GM19468 (cell line): Measurements from ENCODE around the gene DPH3.

ENCODE experiments used
- ATAC-seq: cut with Tn5 transposase; IDR thresholded peaks from one replicate; pipeline ENCODE4 v1.9.1; 2021; ENCODE audit warnings: mild to moderate bottlenecking, moderate library complexity, moderate number of reproducible peaks; ENCODE audit not compliant: unreplicated experiment; ENCODE audit errors: extremely low read depth

The DPH3 gene

DNA sequence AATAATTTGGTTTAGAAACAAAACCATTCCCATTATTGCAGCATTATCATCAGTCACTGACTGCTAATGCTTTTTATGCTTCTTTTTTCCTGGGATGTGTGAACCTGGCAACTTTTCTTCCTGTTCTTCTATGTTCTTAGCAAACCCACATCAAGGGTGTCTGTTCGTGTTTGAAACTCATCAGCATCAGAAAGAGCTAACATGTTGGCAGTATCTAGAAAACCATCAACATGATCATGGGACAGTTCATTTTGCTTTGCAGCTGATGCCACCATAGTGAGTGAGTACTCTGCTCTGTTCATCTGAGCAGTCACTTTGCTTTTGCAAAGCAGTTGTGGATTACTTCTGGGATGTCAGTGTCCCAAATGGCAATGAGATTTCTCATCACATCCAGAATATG is 5.9 kb downstream of the DPH3 start:
- no peak for ATAC-seq

DNA sequence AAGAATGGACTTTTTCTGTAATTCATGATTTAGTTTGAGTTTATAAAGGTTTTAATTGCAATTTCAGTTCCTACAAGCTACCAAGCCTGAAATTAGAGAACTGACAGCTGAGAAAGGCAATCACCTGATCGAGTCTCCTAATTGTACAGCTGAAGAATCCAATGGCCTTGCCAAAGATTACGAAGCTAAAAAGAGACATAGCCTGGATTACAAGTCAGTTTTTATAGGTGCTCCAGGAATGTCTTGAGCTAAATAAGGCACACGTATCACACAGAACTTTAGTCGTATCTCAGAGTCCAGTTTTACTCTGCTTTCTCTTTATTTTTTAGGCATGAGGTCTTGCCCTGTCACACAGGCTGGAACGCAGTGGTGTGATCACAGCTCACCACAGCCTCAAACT is 6.6 kb downstream of the DPH3 start:
- no peak for ATAC-seq

DNA sequence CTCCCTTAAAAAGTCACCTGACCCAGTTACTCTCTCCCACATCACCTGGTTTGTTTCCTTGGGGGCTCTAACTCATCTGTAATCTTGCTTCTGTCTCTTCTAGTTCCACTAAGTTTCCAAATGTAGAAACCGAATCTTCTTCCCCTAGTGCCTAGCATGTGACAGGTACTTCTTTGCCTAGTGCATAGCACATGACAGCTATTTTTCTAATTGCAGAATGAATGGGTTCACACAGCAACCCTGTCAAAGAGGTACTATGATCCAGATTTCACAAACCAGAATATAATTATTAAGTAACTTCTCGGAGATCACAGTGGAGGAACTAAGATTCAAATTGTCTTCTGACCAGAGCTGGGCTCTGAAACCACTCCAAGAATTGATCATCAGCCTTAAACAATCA is 7.4 kb downstream of the DPH3 start:
- ATAC-seq = no peak

DNA sequence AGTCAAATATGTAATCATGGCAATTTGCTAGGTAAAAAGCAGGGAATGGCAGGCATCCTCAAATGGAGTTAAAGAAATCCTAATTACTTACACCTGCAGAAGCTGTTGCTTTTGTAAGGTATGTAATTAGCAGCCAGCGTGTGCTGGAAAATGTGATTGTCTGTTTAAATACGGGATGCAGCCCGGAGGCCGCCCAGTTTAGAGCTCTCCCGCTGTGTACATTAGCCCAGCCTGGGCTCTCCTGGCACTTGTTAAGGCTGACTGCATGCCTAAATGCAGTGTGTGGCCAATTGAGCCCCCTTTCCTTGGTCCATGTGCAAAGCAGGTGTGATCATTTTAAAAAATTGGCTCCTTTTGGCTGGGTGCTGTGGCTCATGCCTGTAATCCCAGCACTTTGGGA is 9.0 kb downstream of the DPH3 start:
- ATAC-seq = no peak

DNA sequence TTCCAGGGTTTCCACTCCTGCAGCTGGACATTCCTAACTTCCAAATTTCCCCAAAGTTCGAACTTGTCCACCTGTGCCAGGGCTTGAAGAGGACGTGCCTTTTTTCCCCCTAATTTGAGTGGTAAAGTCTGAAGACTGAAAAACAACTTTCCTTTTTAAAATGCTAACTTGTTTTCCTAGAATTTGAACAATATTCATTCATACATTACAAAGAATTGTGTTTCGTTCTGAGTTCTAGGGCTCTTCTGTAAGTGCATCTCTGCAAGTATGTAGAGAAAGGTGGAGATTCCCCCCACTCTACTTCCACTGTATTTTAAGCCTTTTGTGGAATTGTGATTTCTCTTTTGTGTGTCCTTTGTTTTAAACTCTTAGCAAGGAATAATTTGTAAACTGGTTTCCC is 9.4 kb downstream of the DPH3 start:
- ATAC-seq = no peak

DNA sequence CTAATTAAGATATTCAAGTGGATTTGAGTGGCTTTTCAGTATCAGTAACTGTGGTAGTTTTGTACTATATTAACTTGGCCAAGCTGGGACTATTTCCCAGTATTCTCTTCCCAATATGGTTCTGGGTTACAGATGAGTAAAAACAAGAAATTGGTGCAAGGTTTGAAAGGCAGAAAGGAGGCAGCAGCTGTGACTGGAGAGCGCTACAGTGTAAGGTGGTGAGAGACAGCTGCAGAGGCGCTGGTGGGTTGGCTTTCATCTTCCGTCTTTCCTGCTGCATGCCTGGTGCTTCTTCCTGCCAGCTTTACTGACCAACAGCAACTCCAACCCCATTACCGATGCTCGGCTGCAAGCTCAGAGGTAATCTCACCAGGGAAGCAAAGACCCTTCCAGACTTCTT is 9.8 kb downstream of the DPH3 start:
- no peak for ATAC-seq

DNA sequence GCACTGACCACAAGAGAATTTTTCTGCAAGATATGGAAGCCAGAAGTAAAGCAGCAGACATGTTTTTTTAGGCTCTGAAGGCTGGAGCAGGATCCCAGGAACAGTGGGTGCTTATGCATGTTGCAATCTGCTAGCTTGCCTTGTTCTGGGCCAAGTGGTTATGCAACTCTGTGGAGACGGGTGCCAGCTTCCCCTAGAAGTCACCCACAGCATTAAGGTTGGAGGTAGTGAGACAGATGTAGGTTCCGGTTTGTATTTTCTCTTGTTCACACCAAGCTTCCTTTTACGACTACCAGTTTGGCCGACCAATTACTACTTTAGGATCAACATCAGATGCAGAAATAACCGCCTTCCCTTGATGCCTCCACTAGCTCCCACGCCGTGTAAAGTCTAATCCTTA is 11.1 kb downstream of the DPH3 start:
- ATAC-seq = no peak

DNA sequence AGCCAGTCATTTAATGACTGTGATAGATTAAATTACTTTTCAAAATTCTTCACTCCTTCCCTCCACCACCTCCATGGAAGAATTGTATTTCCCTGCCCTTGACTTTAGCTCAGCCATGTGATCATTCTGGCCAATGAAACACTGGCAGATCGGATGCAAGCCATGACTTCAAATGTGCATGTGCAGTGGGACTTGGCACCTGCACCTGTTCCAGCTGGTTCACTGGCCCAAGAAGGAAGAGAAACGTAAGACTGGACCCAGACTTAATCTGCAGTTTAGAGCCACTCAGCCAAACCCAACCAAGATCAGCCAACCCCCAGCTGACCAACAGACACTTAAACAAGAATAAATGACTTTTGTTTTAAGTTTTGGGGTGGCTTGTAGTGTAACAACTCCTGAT is 11.8 kb downstream of the DPH3 start:
- no peak for ATAC-seq

DNA sequence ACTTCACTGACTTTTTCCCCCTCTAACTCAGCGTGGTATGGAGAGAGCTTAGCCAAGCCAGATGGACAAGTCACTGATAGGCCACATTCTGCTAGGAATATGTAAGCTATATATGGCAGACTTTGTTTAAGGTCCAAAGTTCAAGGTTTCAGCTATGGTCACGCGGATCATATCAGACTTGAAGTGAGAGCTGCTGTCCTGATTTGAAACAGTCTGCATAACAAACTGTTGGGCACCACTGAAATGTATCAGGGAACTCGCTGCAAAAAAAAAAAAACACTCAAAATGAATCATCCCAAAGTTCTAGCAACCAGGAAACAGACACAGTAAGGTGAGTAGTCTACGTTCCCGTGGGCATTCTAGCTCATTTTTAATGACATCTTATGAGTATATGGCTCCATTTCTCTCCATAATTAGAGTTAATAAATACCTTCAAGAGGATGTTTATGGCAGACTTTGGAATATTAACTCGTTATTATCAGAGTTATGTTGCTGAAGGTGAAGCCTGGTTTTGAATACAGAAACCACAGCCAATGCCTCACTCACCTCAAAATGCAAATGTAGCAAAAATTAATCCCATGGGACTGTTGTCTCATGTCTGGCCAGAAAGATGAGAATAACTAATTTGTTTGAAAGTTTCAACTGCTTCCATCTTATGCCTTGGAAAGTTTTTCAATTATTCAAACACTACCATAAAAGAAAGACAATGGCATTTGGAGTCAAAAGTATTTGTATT is 12.3 kb downstream of the DPH3 start:
- no peak for ATAC-seq

DNA sequence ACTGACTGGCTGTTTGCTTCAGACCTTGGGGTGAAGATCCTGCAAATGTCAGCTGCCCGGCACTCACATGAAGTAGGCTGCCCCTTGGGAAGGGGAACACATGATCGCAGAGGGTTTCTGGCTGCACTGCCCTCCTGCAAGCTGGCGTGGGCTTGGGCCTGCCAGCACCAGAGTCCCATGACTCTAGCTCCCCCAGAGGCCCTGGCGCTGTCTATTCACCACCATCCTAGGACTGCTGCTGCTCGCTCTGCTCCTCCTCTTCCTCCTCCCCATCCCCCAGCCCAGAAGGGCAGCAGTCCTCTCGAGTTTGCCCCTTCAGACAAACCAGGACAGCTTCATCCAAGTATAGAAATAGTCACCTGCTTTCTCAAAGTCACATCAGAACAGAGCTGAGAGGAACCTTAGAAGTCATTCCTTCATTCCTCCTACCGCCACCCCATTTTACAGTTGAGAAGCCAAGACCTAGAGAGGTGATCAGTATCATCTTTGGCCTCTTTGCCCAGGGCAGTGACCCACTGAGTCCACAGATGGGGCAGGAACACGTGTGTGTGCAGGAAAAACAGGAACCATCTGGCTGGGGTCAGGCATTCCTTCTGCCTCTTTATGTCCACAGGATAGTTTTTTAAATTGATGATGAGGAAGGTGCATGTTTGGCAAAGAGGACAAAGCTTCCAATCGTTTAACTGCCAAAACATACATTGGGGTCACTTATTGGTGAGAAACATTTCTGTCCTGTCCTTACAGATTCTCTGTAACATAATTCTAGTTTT is 13.2 kb downstream of the DPH3 start:
- no peak for ATAC-seq

DNA sequence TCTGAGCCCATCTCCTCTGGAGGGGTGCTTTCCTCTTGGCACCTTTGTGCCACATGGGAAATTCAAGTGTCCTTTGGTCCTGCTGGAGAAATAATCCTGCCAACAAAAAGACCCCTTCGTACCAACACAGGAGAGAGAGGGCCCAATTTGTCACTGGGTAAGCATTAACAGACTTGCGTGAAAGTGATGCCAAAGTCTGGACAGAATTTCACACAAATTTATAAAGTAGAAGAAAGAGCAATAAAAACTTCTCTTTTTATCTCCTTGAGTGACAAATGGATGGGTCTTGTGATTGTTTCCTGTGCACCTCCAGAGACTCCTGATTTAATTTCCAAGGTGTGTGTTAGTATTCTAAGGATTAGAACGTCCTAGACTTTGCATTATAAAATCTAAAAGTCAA is 14.9 kb downstream of the DPH3 start:
- no peak for ATAC-seq

DNA sequence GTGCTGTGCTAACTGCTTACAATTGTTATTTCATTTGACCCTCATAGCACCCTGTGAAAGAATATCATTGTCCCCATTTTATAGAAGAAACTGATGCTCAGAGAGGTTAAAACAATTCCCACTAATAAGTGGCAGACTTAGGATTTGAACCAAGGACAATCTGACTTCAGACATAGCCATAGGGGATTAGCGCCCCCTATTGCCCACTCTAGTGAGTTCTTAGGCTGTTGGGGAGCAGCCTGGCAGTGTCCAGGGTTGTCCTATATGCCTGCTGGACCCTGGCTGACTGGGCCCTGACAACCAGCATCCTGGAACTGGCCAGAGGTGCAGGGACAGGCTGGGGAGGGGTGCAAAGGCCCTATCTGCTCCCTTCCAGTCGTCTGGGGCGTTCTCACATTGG is 15.4 kb downstream of the DPH3 start:
- no peak for ATAC-seq

DNA sequence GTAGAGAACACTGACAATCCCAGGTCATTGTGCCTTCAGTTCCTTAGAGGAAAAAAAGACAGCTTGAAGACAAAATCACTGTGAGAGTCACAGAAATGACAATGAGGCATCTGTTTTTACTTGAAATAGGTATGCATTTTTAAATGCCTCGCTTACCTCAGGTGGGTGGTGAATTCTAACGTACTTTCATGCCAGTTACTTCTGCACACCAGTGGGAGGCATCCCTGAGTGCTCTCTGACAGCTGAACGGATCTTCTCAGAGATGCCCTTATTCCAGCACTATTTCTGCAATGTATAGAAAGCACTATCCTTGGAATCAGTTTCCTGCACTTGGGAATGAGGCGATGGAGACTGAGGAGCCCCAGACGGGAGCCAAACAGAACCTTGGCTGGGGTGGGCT is 16.2 kb downstream of the DPH3 start:
- ATAC-seq = no peak

DNA sequence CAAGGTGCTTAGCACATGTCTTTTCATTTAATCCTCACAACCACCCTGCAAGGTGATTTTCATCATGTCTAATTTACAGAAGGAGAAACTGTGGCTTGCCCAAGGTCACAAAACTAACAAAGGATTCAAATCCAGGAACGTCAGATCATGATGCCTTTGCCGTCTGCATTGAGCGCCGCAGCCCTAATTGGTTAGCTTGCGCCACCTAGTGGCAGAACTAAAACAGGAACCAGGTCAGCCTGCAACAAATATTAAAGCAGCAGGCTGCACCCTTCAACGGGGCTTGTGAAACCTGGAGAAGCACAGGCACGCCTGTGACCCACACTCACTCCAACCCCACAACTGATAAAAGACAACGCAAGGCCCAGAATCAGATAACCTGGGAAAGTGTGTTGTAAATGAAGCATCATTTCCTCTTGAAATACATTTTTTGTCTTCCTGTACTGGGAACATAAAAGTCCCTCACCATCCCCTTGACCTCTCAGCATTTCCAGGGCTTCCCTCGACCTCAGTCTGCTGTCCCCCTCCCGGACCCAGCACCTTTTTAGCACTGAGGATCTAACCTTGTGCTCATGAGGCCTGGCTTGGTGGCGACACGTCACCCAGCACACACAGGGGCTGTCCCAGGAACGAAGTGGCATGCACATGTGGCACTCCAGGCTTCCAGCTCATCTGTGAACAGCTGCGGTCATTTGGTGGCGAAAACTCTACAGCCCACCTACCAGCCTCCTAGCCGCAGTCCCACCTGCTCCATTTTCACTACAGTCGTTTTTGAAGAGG is 17.3 kb downstream of the DPH3 start:
- ATAC-seq = peak; percentile 76

DNA sequence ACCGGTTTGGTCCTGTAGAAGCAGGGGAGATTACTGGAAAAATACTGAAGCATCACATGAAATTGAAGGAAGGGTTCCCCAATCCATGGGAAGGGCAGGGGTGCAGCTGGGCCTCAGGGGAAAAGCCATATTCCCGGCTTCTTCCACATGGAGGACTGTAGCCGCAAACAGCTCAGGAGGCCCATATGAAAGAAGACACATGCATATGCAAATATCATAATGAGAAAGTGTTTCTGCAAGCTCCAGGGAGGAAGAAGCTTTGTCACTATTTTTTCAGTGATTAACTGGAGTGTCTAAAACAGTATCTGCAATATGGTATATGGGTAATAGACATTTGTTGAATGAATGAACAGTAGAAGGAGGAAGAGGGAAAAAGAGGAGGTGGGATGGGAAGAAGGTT is 19.1 kb downstream of the DPH3 start:
- no peak for ATAC-seq

DNA sequence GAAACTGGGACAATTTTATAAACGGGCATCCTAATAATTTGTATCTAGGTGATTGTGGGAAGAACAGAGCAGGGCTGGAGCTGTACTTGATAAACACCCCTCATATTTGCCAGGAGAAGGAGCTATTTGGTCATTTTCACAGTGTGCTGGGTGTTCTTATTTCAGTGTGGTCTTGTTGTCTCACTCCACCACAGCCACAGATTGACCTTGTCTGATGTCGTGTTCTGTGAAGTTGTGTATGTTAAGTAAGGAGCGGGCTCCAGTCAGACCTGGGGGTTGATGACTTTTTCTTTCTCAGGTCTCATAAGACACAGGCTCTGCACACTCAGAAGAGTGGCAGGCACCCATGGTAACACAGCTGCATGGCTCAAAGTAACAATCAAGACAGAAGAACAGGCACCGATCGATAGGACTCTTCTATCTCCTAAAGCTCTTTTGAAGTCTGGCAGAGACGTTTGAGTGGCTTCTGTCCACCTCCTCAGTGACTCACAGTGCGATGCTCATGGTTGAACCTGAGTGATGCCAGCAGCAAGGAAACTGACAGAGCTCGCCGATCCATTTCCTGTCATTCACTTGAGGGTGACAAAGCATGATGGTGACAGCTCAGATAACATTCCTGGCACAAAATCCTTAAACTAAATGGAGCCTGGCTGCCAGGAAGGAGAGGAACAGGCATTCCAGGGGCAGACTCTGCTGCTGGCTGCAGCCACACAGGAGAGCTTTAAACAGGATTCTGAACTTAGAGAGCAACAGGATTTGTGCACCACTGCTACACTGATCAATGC is 20.8 kb downstream of the DPH3 start:
- ATAC-seq = no peak

DNA sequence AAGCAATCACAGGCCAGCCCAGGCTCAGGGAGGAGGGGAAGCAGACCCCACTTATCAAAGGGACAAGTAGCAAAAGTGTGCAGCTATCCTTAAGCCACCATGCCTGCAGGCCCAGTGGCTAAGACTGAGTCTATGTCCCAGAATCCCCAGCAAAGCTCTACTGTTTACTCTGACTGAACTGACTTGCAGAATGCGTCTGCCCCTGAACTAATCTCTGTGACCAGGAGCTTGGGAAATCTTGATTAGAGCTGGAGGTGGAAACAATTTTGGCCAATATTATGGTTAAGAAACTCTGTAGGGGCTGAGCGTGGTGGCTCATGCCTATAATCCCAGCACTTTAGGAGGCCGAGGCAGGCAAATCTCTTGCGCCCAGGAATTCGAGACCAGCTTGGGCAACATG is 22.6 kb downstream of the DPH3 start:
- ATAC-seq = no peak

DNA sequence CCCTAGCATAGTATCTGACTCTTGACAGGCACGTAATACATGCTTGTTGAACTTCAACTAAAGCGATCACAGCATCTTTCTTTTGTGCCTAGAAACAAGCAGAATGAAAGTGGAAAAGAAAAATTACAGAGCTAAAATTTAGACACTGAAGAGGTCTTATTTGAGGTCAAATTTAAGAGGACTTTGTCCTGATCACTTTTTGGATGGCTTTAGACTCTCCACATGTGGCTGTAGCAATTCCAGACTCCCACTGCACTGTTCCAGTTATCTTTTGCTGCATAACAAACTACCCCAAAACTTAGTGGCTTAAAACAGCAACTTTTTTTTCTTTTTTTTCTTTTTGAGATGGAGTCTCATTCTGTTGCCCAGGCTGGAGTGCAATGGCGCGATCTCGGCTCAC is 23.5 kb downstream of the DPH3 start:
- no peak for ATAC-seq

DNA sequence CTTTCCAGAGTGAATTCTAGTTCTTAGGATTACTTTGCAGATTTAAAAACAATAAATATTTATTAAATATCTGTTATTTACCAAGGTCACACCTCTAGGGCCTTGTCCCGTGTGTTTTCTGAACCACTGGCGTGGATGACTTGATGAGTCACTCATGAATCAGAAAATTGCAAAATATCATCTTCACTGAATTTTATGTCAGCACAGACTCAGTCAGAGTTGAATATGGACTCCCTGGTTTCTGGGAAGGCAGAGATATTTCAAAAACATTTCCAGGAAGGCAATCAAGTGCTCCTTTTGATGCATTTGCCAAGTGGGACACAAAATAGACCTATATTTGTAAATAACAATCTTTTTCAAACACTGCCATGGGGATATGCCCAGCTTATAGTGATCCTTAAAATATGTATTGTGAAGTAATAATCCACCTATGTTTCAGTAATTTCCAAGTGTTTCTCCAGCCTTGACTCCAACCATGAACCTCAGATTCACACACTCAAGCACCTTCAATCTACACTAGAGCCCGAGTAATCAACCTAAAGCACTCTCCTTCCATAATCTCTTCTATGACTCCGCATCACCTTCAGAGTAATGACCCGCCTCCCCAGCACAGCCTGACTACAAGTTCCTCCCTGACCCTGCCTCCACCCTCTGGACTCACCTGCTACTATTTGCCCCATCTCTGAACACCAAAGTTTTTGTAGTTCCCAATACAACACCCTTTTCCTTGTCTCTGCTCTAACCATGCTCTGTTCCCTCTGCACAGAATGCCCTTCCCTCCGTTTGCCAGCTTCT is 24.3 kb downstream of the DPH3 start:
- ATAC-seq = no peak

DNA sequence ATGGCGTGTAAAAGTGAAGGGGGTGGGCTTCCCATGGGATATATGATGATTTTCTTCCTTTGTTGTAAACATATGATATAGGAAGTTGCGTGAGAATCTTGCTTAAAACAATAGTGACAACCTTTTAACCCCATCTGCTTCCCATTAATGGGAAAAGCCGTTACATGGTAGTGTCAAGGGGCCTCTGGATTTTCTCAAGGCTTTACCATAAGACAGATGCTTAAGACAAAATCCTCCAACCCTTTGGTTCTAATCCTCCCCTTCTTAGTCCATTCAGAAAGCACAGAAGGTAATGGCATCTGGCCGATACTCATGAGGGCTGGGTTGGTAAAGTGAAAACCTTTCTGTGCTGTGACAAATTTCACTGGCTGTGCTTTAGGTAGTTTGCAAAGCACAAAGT is 25.0 kb downstream of the DPH3 start:
- ATAC-seq = no peak
